OCI-LY1 (cell line): ENCODE data around the gene KRT27.

Experiments
- H2AFZ ChIP-seq: fragments of 200-600 bp; sonication (generic), shearing (Covaris generic); 2 replicates; pipeline ENCODE4 v1.6.0; 2014; ENCODE audit warnings: antibody characterized with exemption, mild to moderate bottlenecking, low read length
- H3F3A ChIP-seq: fragments of 200-600 bp; sonication (generic), shearing (Covaris generic); 2 replicates; pipeline ENCODE4 v1.6.0; 2014; ENCODE audit warnings: mild to moderate bottlenecking, antibody characterized with exemption, low read length, moderate library complexity; ENCODE audit not compliant: insufficient read depth
- H3K27ac ChIP-seq: fragments of 200-600 bp; sonication (generic); 2 replicates; pipeline ENCODE4 v1.5.1; 2014; ENCODE audit warnings: low read length, mixed run types, mild to moderate bottlenecking, low read depth; ENCODE audit not compliant: poor library complexity, severe bottlenecking
- H3K27me3 ChIP-seq: fragments of 200-600 bp; sonication (generic); 2 replicates; pipeline ENCODE4 v1.6.0; 2014; ENCODE audit warnings: antibody characterized with exemption, mild to moderate bottlenecking, low read length, moderate library complexity; ENCODE audit not compliant: insufficient read depth
- H3K36me3 ChIP-seq: fragments of 200-600 bp; sonication (generic); 2 replicates; pipeline ENCODE4 v1.6.1; 2014; ENCODE audit warnings: mild to moderate bottlenecking, antibody characterized with exemption, low read length, moderate library complexity, mixed read lengths; ENCODE audit not compliant: insufficient read depth
- H3K4me1 ChIP-seq: fragments of 200-600 bp; sonication (generic); 2 replicates; pipeline ENCODE4 v1.5.1; 2014; ENCODE audit warnings: mild to moderate bottlenecking, low read length, moderate library complexity; ENCODE audit not compliant: insufficient read depth, severe bottlenecking
- H3K4me2 ChIP-seq: fragments of 200-600 bp; sonication (generic), shearing (Covaris generic); 2 replicates; pipeline ENCODE4 v1.6.1; 2014; ENCODE audit warnings: low read length
- H3K4me3 ChIP-seq: fragments of 200-600 bp; sonication (generic); 2 replicates; pipeline ENCODE4 v1.5.1; 2014; ENCODE audit warnings: low read length, low read depth, mild to moderate bottlenecking, mixed read lengths; ENCODE audit not compliant: poor library complexity, severe bottlenecking
- H3K79me2 ChIP-seq: fragments of 200-600 bp; shearing (Covaris generic); 2 replicates; pipeline ENCODE4 v1.6.1; 2016; ENCODE audit warnings: mixed run types, low read length, mixed read lengths; ENCODE audit not compliant: insufficient read depth
- H3K9ac ChIP-seq: fragments of 200-600 bp; sonication (generic), shearing (Covaris generic); 2 replicates; pipeline ENCODE4 v1.6.1; 2014; ENCODE audit warnings: mild to moderate bottlenecking, low read length, mixed read lengths
- H3K9me2 ChIP-seq: fragments of 200-600 bp; sonication (generic), shearing (Covaris generic); 2 replicates; pipeline ENCODE4 v1.6.1; 2014; ENCODE audit warnings: low read depth, mild to moderate bottlenecking, low read length, mixed read lengths
- H3K9me3 ChIP-seq: fragments of 200-600 bp; shearing (Covaris generic); 2 replicates; pipeline ENCODE4 v1.6.1; 2014; ENCODE audit warnings: low read length, mixed read lengths
- H4K20me1 ChIP-seq: fragments of 200-600 bp; sonication (generic), shearing (Covaris generic); 2 replicates; pipeline ENCODE4 v1.6.0; 2016; ENCODE audit warnings: mild to moderate bottlenecking, low read length; ENCODE audit not compliant: insufficient read depth
- EZH2 ChIP-seq: fragments of 200-600 bp; sonication (generic), shearing (Covaris generic); IDR thresholded peaks from 2 replicates; pipeline ENCODE4 v1.8.0; 2017; ENCODE audit warnings: borderline replicate concordance, mixed run types, mild to moderate bottlenecking, antibody characterized with exemption, low read length, moderate library complexity, mixed read lengths
- TF ChIP-seq, protein P1 (sequence below): fragments of 200-600 bp; sonication (generic), shearing (Covaris generic); IDR thresholded peaks from 2 replicates; pipeline ENCODE4 v1.5.1; 2017; ENCODE audit warnings: mild to moderate bottlenecking, antibody characterized with exemption, low read length, moderate library complexity, mixed read lengths

The KRT27 gene

DNA sequence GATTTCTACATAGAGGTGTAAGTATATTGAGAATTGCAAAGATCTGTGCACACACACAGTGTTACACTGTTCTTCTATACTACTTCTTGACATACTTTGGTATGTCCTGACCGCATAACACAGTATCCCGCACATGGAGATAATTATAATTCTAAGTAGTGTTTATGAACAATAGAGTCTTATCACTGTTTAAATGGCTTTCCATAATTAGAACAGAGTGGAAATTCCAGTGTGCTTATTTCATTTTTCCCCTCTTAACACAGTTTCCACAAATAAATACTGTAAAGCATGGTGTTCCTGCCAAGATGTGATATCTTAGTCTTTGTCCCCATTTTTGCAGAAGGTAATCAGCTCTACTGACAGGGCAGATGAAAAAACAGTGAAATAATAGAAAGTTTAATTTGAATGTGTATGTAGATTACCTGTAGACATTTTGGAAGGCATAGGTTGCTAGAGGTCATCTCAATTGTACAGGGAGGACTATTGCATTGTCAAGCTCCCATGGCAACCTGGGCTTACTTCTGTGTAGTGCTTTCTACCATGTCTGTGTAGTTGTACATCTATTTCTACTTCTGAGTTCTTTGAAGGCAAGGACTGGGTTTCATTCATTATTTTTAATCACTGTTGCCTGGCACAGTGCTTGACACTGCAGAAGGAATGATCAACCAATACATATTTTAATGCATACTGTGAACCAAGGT lies 27.5 kb upstream of the KRT27 start:
- no peak overlapping the region for H2AFZ ChIP-seq
- no peak overlapping the region for H3K27ac ChIP-seq
- no peak overlapping the region for H3K4me2 ChIP-seq
- no peaks in the 10 kb centered on the region for H3K4me1 ChIP-seq
- TF ChIP-seq, protein P1, sequence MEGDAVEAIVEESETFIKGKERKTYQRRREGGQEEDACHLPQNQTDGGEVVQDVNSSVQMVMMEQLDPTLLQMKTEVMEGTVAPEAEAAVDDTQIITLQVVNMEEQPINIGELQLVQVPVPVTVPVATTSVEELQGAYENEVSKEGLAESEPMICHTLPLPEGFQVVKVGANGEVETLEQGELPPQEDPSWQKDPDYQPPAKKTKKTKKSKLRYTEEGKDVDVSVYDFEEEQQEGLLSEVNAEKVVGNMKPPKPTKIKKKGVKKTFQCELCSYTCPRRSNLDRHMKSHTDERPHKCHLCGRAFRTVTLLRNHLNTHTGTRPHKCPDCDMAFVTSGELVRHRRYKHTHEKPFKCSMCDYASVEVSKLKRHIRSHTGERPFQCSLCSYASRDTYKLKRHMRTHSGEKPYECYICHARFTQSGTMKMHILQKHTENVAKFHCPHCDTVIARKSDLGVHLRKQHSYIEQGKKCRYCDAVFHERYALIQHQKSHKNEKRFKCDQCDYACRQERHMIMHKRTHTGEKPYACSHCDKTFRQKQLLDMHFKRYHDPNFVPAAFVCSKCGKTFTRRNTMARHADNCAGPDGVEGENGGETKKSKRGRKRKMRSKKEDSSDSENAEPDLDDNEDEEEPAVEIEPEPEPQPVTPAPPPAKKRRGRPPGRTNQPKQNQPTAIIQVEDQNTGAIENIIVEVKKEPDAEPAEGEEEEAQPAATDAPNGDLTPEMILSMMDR = no peak
- no peak for TF ChIP-seq EZH2
- H3K36me3 ChIP-seq = no peaks in the 10 kb centered on the region
- H3F3A ChIP-seq = no peaks in the 10 kb centered on the region
- H4K20me1 ChIP-seq = no peaks in the 10 kb centered on the region
- H3K4me3 ChIP-seq = no peak overlapping the region
- H3K79me2 ChIP-seq = no peaks in the 10 kb centered on the region
- no peaks in the 10 kb centered on the region for H3K9me3 ChIP-seq
- H3K27me3 ChIP-seq = peaks cover 11% of the 10 kb centered on the region; the same call in 1 of the 2 replicates
- no peak overlapping the region for H3K9ac ChIP-seq
- no peaks in the 10 kb centered on the region for H3K9me2 ChIP-seq

DNA sequence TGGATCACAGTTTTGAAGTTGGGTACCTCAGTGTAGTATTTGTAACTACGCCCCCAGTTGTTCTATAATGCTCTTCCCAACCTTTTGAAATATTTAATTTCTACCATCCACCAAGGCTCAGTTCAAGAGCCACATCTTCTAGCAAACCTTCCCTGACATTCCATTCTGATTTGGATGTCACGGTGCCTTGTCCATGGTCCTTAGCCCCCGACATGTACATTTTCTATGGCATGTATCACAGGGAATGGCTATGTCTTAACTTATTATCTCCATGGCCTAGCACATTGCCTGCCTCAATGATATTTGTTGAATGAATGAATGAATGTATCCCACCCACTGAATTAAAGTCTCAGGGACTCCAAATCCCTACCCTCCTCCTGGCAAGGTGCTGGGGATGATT lies 23.8 kb upstream of the KRT27 start:
- Histone ChIP-seq H3K4me1 (no peaks in the 10 kb centered on the region), H3K4me3 (no peak overlapping the region), H3K9me2 (no peaks in the 10 kb centered on the region), H4K20me1 (no peaks in the 10 kb centered on the region), H2AFZ (no peak overlapping the region), H3K27ac (no peak overlapping the region), H3K79me2 (no peaks in the 10 kb centered on the region), H3K4me2 (no peak overlapping the region), H3K9me3 (no peaks in the 10 kb centered on the region), H3K27me3 (peaks cover 11% of the 10 kb centered on the region), H3F3A (no peaks in the 10 kb centered on the region), H3K36me3 (no peaks in the 10 kb centered on the region), H3K9ac (no peak overlapping the region)
- no peak for TF ChIP-seq EZH2
- TF ChIP-seq, protein P1 = no peak

DNA sequence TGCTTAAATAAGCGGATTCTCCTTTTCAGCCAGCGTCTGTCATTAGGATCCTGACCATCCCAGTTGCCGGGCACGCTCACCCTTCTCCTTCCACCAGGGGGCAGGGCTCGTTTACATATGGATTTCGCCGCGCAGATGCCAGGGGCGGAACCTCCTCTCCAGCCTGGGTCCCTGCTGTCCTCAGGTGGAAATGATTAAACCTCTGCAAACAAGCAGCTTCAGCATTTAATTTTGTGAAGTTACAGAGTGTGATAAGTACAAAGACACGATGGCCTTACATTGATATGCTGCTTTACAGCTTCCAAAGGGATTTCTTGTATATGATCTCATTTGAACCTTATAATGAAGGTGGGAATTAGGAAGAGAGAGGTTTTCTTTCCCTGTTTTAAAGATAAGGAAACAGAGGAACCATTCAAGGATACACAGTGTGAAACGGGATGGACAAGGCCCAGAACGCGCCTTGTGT lies 21.3 kb upstream of the KRT27 start:
- Histone ChIP-seq H3K9me3 (no peaks in the 10 kb centered on the region), H3K4me2 (no peak overlapping the region), H3K27ac (no peak overlapping the region), H3K9me2 (no peaks in the 10 kb centered on the region), H3K4me3 (no peak overlapping the region), H2AFZ (no peak overlapping the region), H3K27me3 (peaks cover 11% of the 10 kb centered on the region), H3K4me1 (no peaks in the 10 kb centered on the region), H3K79me2 (no peaks in the 10 kb centered on the region), H4K20me1 (no peaks in the 10 kb centered on the region), H3K9ac (no peak overlapping the region), H3F3A (no peaks in the 10 kb centered on the region), H3K36me3 (no peaks in the 10 kb centered on the region)
- TF ChIP-seq, protein P1 = peak; percentile 87
- no peak for TF ChIP-seq EZH2
